HG03565 (cell line): ENCODE results near the gene ACAP2.
A peak's percentile ranks its signal among the peaks of the same experiment; 100 is the strongest.

ENCODE experiments used
- ATAC-seq: cut with Tn5 transposase; IDR thresholded peaks from one replicate; pipeline ENCODE4 v1.9.1; 2021; ENCODE audit warnings: mild to moderate bottlenecking, moderate library complexity; ENCODE audit not compliant: unreplicated experiment

Gene ACAP2

DNA sequence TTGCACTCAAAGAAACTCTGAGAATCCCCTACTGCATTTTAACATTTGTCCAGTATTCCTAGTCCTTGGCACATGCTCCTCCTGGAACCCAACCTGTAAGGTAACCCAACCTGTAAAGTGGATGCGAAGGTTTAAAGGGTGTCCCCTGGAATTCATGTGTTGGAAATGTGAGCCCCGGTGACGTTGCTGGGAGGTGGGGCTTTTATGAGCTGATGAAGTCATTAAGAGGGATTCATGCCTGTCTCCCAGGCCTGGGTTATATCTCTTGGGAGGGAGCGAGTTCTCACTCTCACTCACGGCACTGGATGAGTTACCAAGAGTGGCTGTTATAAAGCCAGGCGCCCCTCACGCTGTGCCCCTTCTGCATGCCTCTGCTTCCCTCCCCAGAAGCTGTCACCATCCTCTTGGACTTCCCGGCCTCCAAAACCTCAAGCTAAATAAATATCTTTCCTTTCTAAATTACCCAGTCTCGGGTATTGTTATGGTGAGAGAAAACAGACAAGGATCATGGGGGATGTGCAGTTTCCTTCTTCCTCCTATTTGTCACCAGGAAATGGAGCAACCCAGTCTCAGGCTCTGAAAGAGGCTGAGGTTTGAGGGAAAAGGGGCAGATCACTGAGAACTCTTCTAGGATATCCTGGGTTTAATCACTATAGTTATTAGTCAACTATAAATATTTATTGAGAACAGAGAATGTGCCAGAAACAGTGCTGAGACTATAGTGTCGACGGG, 179.5 kb downstream of the ACAP2 start:
- no peak for ATAC-seq

DNA sequence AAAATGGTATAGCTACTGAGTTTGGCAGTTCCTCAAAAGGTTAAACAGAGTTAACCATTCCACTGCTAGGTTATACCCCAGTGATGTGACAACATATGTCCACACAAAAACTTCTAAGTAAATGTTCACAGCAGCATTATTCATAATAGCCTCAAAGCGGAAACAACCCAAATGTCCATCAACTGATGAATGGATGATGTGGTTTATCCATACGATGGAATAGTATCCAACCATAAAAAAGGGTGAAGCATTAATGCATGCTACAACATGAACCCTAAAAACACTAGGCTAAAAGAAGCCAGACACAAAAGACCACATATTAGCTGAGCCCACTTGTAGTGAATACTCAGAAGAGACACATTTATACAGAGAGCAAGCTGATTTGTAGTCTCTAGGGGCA, 180.9 kb downstream of the ACAP2 start:
- no peak for ATAC-seq

DNA sequence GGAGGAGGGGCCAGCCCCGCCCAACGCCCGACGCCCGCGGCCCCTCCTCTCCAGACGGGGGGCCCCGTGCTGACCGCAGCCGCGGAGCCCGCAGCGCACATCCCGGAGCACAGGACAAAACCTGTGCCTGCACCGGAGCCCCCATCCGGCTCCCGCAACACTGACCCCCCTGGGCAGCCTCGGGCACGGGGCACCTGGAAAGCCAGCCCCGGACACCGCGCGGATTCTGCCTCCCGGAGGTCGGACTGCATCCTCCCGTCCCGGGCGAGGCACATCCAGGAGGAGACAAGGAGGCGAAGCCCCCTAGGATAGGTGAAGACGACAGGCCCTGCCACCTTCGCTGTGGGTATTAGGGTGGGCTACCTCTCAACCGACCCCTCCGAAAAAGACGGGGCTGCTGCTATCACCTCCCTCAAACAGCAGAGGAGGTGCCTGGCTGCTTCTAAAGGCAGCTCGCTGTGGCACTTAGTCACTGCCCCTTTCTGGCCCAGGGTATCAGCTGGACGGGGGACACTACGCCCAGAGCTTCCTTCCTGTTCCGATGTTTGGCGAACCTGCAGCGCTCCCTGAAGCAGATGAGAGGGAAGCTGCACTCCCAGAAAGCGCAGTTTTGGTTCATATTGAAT, 182.4 kb downstream of the ACAP2 start:
- no peak for ATAC-seq

DNA sequence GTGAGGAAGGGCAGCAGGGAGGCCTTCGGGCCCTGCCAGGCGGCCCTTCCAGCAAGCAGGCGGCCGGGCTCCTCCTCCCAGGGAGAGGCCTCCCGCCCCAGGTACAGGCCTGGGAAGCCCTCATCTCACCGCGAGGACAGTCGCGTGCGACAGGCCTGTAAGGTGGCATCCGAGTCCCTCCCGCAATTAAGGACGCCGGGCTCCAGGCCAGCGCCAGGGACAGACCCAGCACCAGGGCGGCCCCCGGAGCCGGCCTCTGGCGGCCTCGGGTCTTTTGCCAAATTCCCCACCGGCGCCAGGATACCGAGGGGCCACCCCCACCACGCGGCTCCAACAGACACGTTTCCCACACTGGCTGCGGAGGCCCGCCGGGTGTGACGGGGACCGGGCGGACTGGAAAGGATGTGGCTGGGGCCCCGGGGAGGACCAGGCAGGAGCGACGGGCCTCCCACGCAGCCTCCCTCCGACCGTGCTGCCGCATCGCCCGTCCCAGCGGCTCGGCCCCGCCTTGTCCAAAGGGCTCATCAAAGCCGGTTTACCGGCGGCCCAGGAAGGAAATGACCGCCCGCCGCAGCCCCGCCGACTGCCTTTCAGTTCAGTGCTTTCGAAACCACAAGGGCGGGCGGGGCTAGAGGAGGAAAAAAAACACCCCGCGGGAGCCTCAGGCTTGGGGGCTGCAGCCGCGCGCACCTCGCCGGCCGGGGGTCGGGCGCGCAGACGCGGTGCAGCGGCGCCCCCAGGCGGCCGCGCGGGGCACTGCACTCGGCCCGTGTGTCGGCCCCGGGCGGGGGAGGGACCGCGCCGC, 183.1 kb downstream of the ACAP2 start:
- peak; percentile 59 for ATAC-seq

DNA sequence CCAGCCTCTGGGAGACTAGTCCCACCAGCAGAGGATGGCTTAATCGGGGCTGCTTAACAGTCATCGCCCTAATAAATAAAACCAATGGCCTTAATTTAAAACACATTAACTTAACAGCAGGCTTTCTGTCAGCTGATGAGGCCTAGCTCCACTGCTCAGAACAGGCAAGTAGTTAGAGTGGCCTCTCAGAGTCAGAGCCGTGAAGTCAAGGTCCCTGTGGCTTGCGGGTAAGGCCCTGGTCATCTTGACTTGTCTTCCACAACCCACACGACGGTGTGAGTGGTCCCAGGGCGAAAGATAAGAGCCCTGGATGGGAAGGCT, 183.7 kb downstream of the ACAP2 start:
- no peak for ATAC-seq

DNA sequence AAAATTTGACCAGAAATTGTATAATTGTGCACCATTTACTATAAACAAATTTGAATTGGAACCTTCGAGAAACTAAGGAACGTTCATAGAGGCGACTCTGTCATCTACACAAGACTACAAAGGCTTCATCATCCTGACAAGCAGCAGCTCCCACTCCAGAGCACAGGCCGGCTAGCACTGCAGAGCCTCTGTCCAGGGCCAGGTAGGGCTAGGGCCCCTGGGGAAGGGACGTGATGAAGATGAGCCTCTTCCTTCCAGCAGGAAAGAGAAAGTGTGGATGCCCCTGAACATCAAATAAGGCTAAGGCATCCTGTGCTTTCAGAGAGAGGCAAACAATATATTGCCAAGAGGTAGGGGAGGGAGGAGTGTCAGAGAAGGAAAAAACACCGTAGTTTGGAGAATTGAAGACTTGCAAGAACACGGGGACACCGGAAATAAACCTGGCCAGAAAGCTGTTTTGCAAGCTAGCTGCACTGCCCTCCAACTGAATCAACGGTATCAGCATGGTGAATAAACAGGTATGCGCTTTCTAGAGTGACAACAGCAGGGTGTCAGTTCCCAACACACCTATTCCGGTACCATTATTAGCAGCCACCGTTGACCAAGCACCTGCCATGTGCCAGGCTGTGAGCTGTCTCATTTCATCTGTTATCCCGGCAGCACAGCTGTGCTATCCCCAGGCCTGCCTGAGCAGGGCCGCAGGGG, 184.2 kb downstream of the ACAP2 start:
- no peak for ATAC-seq

DNA sequence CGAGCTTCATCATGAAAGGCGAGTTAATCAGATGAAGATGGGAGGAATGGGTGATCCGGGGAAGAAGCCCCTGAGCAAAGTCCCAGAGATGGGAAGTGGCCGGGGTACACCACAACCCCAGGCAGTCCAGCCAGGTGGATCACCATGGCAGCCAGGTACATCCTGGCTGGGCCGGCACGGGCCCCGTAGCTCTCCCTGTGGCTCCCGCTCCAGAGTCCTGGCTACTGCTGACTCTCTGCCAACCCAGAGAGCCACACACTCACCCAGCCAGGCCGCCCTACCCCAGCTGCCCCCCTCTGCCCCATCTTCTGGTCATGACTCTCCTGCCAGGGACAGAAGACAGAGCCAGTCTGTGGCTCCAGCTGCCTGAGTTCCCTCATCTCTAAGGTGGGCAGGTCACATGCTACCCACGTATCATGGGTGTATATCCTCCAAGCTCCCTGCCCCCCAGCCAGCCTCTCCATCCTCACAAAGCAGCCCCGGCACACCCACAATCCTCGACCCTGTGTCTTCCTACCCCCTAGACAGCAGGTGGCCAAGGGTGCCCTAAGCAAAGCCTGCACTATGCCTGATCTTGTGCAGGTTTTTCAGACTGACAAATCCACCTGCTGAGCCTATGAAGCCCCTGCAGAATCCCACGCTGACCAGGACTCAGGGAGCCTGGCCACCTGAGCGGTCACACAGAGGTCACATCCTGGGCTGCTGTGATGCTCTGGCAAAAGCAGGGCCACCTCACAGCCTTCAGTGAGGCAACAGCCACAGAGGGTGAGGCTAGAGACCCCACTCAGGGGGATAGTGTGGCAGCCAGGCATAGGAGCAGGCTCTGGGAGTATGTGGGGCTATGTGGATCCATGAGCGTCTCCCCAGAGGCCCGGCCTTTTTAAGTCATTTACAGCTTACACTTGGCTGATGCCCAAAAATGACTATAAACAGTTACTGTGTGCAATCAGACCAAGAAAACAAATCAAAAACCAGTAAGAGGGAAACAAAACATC, 185.1 kb downstream of the ACAP2 start:
- ATAC-seq, result no peak

DNA sequence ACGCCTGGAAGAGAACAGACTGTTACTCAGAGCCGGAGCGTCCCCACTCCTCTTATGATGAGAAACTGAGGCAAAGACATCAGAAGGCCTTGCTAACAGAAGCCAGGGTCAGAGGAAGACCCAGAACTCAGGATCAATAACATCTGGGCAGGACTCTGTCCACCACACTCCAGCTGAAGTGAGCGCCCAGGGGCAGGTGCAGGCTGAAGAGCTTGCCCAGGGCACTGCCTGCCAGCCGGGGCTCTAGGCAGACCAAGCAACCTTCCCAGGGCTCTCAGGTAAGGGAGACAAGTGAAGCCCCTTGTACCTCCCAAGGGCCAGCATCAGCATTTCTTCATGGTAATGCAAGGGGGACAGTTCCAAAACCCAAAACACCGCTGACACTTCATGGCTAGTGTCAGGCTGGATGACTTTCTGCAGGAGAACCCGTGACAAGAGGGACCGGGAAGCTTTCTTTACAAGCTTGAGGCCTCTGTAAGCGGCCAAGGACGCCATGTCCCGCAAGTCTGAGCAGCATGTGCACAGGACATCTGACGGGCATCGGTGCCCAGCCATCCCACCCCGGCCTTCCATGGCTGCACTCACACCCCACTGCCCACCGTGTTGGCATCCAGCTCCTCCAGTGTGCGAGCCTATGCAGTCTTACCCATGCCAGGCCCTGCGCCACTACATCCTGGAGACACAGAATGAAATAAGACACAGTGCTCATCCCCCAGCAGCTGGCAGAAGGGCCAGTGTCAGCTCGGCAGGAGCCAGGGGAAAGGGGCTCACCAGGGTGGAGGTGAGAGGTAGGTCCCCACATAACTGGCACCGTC, 186.0 kb downstream of the ACAP2 start:
- no peak for ATAC-seq

DNA sequence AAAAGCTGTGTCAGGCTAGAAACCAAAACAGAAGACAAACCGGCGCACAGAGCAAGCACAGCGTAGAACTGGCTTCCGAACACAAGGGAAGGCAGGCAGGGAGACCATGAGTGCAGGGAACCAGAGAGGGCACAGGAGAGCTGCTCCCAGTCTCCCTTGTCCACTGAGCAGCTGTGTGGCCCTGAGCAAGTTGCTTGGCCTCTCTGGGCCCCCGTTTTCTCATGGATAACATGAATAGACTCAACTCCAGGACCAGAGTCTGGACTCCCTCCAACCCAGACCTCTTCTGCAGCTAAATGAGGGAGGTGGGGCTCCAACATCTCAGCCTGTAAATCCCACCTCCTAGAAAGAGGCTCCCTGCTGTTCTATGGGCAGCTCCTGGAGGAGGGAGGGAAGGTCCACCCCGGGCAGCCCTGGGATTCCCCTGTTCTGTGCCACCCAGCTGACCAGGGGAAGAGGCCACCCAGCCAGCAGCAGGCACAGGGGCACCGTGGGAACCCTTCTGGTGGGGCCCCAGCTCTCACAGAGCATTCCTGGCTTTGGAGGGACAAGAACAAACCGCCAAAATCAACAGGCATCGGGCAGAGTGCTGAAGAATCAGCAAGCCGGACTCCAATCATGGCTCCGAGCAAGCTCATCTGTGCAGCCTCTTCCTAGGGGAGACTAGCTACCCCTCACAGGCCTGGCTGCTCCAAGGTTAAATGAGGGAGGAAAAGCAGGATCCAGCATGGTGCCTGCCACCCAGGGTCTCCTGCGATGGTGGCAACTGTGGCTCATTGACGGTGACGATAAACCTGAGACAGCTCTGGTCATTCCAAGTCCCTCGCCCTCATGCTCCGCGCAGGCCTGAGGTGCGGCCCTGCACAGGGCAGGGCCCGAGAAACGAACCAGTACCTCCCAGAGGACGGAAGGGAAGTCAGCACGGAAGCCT, 187.0 kb downstream of the ACAP2 start:
- ATAC-seq, result no peak

DNA sequence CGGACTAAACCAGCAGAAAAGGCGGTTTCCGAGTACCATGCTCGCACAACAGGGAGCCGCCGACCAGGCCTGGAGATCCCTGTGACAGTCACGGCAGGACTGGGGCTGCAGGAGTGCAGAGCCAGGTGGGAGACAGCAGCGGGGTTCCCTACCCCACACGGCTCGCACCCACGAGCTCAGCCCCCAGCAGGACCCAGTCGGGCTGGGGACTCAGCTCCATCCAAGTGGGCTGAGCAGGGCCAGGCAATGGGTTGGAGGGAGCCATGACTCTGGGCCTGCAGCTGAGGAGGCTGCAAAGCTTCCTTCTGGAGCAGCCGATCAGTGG, 187.7 kb downstream of the ACAP2 start:
- no peak for ATAC-seq

DNA sequence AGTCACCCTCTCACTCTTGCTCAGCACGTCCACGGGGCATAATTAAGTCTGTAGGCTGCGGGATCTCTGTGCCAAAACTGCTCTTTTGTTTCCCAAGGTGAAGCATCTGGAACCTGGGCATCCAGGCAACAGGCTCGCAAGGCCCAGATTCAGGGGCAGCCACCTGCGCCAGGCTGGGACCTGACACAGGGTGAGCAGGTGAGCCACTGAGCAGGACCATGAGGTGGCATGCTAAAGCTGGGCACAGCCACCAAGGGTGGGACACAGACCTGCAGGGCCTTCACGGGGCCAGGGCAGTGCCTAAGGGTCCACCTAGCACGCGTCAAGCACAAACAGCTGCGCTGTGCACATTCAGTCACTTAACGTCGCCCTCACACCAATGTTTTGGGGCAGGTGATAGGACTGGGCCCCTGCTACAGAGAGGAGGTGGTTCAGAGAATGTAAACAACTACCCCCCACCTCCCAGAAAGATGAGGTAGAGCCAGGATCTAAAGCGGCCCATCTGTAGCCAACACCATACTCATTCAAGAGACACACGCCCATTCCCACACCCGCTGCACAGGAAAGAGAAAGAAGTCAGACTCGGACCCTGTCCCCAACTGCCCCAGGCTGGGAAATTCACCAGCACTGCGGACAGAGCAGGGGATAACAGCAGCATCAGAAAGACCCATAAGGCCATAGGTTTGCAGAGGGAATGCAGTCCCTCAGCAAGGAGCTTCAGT, 188.2 kb downstream of the ACAP2 start:
- ATAC-seq, result no peak

DNA sequence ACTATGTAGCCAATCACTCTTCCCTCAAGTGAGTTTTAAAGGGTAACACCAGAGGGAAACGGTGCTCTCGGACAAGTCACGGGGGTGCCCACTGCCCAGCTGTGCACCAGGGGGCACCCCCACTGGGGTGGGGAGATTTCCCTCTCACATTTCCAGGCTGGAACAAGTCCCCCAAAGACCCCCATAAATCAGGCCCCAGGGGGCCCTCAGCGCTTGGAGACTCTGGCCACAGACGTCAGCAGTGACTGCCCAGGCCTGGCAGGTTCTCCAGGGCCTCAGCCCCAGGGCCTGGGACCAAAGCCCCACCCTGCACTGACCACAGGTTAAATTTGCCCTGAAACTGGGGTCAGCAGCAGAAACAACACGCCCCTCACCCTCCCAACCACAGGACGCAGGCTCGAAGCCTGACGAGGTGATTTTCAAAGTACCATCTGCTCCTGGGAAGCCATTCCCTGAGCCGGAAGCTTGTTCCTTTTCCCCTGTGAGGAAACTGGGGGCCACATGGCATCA, 188.8 kb downstream of the ACAP2 start:
- ATAC-seq, result no peak

DNA sequence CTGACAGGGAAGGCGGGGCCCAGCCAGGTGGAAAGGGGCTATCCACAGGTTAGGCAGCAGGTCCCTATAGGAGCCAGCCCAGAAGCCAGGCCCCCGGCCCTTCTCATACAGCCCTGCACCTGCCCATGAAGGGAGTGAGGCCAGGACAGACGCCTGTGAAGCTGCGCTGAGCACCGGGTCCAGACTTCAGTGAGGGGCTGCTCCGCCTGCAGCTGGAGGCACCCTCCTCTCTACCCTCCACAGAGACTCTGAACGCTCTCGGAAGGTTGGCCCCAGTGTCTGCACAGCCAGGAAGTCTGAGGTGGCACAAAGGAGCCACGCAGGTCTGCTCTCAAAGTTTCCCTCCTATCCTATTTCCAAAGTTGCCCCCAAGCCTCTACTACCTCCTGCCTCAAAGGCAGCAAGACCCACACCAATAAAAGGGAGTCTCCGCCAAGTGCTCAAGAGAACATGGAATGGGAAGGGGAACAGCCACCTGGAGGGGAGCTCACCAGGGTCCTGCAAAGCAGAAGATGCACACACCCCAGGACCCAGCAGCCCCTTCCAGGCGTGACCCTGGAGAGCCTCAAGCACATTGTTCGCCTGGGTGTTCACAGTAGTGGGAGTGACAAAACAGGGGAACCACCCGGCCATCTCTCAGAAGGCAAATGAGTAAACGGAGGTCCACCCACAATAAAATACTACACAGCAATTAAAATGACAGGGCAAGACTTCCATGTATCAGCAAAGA, 191.3 kb downstream of the ACAP2 start:
- no peak for ATAC-seq

DNA sequence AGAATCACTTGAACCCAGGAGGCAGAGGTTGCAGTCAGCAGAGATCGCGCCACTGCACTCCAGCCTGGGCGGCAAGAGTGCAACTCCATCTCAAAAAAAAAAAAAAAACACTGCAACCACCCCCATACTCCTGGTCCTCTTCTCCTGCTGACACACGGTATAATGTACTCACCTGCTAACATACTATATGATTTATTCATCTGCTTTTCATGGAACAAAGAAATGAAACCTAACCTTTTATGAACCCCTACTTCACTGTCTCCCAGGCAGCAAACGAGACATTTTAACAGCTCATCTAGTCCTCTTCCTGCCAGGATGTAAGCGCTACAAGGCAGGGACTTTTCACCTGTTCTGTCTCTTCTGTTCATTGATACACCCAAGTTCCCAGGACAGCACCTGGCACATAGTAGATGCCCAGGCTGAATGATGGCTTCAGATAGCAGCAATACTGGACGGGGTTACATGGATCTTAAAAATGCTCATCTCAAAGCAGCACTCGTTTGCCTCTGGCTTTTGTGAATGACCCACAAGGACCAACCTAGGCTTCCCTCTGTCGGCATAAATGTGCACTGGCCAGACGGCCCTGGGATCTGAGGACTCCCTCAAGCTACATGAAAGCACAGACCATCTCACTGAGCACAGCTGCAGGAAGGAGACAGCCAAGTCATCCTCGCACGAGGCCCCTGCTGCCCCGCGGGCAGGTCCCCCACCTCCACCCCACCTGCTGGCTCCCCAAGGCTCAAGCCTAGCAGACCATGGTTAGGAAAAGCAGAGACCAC, 192.2 kb downstream of the ACAP2 start:
- no peak for ATAC-seq

DNA sequence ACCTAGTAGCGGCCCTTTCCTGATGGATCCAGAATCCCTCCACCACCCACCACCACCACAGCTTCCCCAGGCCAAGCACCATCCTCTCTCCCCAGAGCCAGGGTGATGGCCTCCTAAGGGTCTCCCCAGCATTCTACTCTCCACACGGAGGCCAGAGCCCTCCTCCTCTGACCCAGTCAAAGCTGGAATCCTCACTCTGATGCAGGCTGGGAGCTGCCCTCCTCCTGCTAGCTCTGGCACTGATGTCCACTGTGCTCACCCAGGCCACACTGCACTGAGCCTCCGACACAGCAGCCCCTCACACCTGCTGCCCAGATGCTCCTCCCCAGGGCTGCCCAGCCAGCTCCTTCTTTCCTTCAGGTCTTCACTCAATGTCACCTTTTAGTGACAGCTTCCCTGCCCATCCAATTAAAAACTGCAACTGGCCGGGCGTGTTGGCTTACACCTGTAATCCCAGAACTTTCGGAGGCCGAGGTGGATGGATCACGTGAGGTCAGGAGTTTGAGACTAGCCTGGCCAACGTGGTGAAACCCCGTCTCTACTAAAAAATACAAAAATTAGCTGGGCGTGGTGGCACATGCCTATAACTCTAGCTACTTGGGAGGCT, 192.9 kb downstream of the ACAP2 start:
- ATAC-seq, result no peak
